Kidney (tissue), 14 donors: ENCODE measurements around the gene RASGEF1C. TPM values are rescaled to one million over a fixed set of nuclear protein-coding genes. Genes with fewer than 3 reads are reported as not detected.

Experiments
- DNase-seq, 5 donors: peaks; one replicate each; pipeline ENCODE4 v3.0.0-alpha.2; 2013 to 2020
- FAIRE-seq: peaks from 2 replicates; lab custom pipeline; 2012; peaks lifted over from hg19 to GRCh38; lab: Jason Lieb, UNC
- H3K27ac ChIP-seq, 2 donors: one replicate each; pipeline ENCODE4 v1.7.0; 2013; ENCODE audit warnings: low read depth in 2 of 2, low read length in 2 of 2, inconsistent platforms in 1 of 2
- H3K27me3 ChIP-seq: one replicate; pipeline ENCODE4 v1.7.1; 2013; ENCODE audit warnings: low read length, inconsistent platforms; ENCODE audit not compliant: control insufficient read depth, insufficient read depth
- H3K36me3 ChIP-seq, 3 donors: one replicate each; pipeline versions ENCODE4 v1.7.0 to v1.7.1; 2013; ENCODE audit warnings: low read length in 3 of 3, control low read depth in 1 of 3, inconsistent platforms in 1 of 3; ENCODE audit not compliant: insufficient read depth in 3 of 3, control insufficient read depth in 2 of 3
- H3K4me1 ChIP-seq, 3 donors: one replicate each; pipeline versions ENCODE4 v1.7.0 to v1.7.1; 2013; ENCODE audit warnings: low read length in 3 of 3, inconsistent platforms in 1 of 3, low read depth in 1 of 3; ENCODE audit not compliant: control insufficient read depth in 2 of 3, insufficient read depth in 2 of 3
- H3K4me3 ChIP-seq, 3 donors: one replicate each; pipeline versions ENCODE4 v1.7.0 to v1.8.1; 2013; ENCODE audit warnings: low read length in 3 of 3, control low read depth in 1 of 3, inconsistent platforms in 1 of 3
- H3K9ac ChIP-seq, 3 donors: one replicate each; pipeline versions ENCODE4 v1.7.0 to v1.7.1; 2013; ENCODE audit warnings: low read length in 3 of 3, control low read depth in 1 of 3, inconsistent platforms in 1 of 3
- H3K9me3 ChIP-seq, 3 donors: one replicate each; pipeline versions ENCODE4 v1.7.0 to v1.7.1; 2013; ENCODE audit warnings: low read length in 3 of 3, control low read depth in 1 of 3, inconsistent platforms in 1 of 3; ENCODE audit not compliant: control insufficient read depth in 2 of 3, insufficient read depth in 1 of 3
- intact Hi-C: fragments of 100-400 bp; cut with DNase I; formaldehyde crosslinking; loops from one replicate; pipeline ENCODE4 v1.11.1; 2022
- polyA plus RNA-seq: library from polyadenylated mRNA; stranded (reverse); fragments of 350-450 nt; fragmentation: Illumina TruSeq; extraction: RNeasy Lipid Tissue Mini Kit (QIAGEN cat#74804); gene quantifications from one replicate; pipeline ENCODE4 v1.2.3, GENCODE V29; 2014; ENCODE audit warnings: low read depth, low replicate concordance; ENCODE audit not compliant: insufficient read depth
- total RNA-seq: library from RNA; stranded (reverse); fragmentation: NEBNext Ultra II Directional; extraction: Animal tissue kit (Norgen Biotek cat#: 25700); gene quantifications from one replicate; pipeline ENCODE4 v1.2.1, GENCODE V29; 2021
- TF ChIP-seq, protein P1 (sequence below): IDR thresholded peaks from 3 replicates; pipeline ENCODE4 v1.5.1; 2012; ENCODE audit warnings: mild to moderate bottlenecking, moderate library complexity, borderline replicate concordance; ENCODE audit not compliant: insufficient read depth; ENCODE audit errors: extremely low read depth
- donor health status: control.
- donor health status: control.
- donor health status: control.
- donor health status: control.
- donor health status: control.
- donor health status: DM: yes; HTN: yes; CAD: no.
- donor health status: Normal renal cell carcinoma (clear cell type).

The RASGEF1C gene
- total and polyA plus RNA-seq, 2 donors from 2014 or later = 0.15 to 0.16 TPM

DNA sequence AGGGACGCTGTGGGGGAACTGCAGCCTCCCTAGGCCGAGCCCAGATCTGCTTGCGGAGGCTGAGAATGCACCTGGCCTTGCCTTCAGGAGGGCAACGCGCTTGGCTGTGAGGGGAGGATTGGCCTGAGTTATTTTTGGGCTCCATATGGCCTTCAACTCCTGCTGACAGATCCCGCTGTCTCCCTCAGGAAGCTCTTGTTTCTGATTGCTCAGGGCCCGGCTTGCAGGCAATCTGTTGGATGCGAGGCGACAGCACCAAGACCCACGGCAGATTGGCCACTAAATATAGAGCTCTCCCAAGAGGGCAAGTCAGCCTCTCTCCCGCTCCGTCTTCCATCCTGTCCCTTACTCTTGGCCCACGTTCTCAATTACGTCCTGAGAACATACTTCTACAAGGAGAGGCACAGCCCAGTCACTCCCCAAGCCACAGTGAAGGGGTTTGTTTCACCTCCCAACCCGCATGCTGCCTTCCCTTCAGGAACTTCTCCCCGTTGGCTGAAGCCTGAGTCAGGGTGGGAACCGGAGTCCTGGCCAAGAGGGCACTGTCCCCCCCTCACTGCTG, 53.6 kb downstream of the RASGEF1C start:
- DNase-seq = no peak
- H3K4me3 ChIP-seq = no peak overlapping the region

DNA sequence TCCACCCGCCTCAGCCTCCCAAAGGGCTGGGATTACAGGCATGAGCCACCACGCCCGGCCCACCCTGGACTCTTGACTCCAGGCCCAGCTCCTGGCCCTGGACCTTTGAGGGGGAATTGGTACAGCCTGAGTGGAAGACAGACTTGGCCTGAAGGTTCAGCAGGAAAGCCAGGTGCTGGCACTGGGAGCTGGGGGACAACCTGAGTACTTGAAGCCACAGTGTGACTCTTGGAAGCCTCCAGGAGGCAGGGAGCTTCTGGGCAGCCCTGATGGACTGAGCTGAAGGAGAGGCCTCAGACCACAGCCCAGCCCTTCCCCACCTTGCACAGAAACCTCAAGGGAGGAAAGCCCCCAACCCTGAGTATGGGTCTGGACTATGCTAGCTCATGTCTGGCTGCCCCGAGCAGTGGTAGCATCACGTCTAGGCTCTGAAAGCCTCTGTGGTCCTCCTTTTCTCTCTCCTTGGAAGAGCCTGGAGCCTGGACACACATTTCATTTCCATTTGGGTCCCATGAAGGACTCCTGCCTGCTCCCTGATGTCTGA, 54.1 kb downstream of the RASGEF1C start:
- Histone ChIP-seq H3K9ac (no peak overlapping the region), H3K4me1 (no peaks in the 10 kb centered on the region), H3K27me3 (no peaks in the 10 kb centered on the region), H3K4me3 (no peak overlapping the region), H3K27ac (no peak overlapping the region), H3K36me3 (no peaks in the 10 kb centered on the region), H3K9me3 (no peaks in the 10 kb centered on the region)
- DNase-seq = no peak
- no peak for FAIRE-seq
- intact Hi-C loops = no loop called here
- TF ChIP-seq, protein P1, sequence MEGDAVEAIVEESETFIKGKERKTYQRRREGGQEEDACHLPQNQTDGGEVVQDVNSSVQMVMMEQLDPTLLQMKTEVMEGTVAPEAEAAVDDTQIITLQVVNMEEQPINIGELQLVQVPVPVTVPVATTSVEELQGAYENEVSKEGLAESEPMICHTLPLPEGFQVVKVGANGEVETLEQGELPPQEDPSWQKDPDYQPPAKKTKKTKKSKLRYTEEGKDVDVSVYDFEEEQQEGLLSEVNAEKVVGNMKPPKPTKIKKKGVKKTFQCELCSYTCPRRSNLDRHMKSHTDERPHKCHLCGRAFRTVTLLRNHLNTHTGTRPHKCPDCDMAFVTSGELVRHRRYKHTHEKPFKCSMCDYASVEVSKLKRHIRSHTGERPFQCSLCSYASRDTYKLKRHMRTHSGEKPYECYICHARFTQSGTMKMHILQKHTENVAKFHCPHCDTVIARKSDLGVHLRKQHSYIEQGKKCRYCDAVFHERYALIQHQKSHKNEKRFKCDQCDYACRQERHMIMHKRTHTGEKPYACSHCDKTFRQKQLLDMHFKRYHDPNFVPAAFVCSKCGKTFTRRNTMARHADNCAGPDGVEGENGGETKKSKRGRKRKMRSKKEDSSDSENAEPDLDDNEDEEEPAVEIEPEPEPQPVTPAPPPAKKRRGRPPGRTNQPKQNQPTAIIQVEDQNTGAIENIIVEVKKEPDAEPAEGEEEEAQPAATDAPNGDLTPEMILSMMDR = no peak

More for the DNA sequence above, 53.6 kb downstream of the RASGEF1C start:
- TF ChIP-seq, protein P1 = no peak
- no peaks in the 10 kb centered on the region for H3K9me3 ChIP-seq
- intact Hi-C loops = no loop called here
- H3K4me1 ChIP-seq = no peaks in the 10 kb centered on the region
- H3K27ac ChIP-seq = no peak overlapping the region
- H3K27me3 ChIP-seq = no peaks in the 10 kb centered on the region
- no peak for FAIRE-seq
- H3K36me3 ChIP-seq = no peaks in the 10 kb centered on the region
- H3K9ac ChIP-seq = no peak overlapping the region

DNA sequence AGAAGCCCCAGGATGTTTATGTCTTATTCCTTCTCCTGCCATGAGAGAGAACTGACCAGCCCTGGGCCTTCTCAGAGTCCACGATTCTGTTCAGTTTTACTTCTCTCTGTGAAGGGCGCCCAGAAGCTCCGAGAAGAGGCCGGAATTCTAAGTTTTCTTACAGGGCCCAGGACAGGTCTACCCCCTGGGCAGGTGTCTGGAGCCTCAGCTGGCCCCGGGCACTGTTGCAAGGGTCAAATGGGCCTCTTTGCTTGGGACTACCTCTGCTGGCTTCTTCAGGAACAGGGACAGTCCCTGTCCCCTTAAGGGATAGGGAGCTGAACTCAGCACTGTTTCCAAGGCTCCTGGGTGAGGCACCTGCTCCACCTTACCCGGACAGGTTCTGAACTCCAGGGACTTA, 55.0 kb downstream of the RASGEF1C start:
- no peaks in the 10 kb centered on the region for H3K9me3 ChIP-seq
- H3K9ac ChIP-seq = no peak overlapping the region
- H3K4me3 ChIP-seq = no peak overlapping the region
- H3K4me1 ChIP-seq = no peaks in the 10 kb centered on the region
- no peak for FAIRE-seq
- H3K27me3 ChIP-seq = no peaks in the 10 kb centered on the region
- intact Hi-C loops = no loop called here
- no peaks in the 10 kb centered on the region for H3K36me3 ChIP-seq
- DNase-seq = no peak
- no peak overlapping the region for H3K27ac ChIP-seq
- TF ChIP-seq, protein P1 = no peak
